Left ventricle myocardium inferior (tissue), 1 donor: ENCODE data around the gene NFIA. TPM values are rescaled to one million over a fixed set of nuclear protein-coding genes. Genes with fewer than 3 reads are reported as not detected.

Experiments used
- DNase-seq: peaks from one replicate; pipeline ENCODE4 v3.0.0-alpha.2; 2020
- H3K27ac ChIP-seq: fragments of 200-600 bp; replicated peaks from 2 replicates; pipeline ENCODE4 v1.8.0; 2021
- H3K27me3 ChIP-seq: fragments of 200-600 bp; 2 replicates; pipeline ENCODE4 v1.8.0; 2021; ENCODE audit warnings: low read depth
- H3K36me3 ChIP-seq: fragments of 200-600 bp; 2 replicates; pipeline ENCODE4 v1.8.0; 2021
- H3K4me1 ChIP-seq: fragments of 200-600 bp; 2 replicates; pipeline ENCODE4 v1.8.0; 2021
- H3K4me3 ChIP-seq: fragments of 200-600 bp; 2 replicates; pipeline ENCODE4 v1.8.0; 2021; ENCODE audit warnings: mild to moderate bottlenecking, moderate library complexity
- H3K9me3 ChIP-seq: fragments of 200-600 bp; replicated peaks from 2 replicates; pipeline ENCODE4 v1.8.0; 2021
- intact Hi-C: fragments of 100-400 bp; cut with micrococcal nuclease; formaldehyde crosslinking; loops from one replicate; pipeline ENCODE4 v1.11.0; 2022
- total RNA-seq: library from RNA; stranded (reverse); fragmentation: NEBNext Ultra II Directional; extraction: Animal tissue kit (Norgen Biotek cat#: 25700); gene quantifications from one replicate; pipeline ENCODE4 v1.2.1, GENCODE V29; 2021
- TF ChIP-seq, protein P1 (sequence below): fragments of 200-600 bp; IDR thresholded peaks from 2 replicates; pipeline ENCODE4 v1.8.0; 2021; ENCODE audit warnings: antibody characterized with exemption, mild to moderate bottlenecking, borderline replicate concordance
- donor health status: DM: no; HTN: yes; CAD: no; lungs with severe emphysema.

NFIA gene
- total RNA-seq, 1 donor from 2014 or later: 90.2 TPM

DNA sequence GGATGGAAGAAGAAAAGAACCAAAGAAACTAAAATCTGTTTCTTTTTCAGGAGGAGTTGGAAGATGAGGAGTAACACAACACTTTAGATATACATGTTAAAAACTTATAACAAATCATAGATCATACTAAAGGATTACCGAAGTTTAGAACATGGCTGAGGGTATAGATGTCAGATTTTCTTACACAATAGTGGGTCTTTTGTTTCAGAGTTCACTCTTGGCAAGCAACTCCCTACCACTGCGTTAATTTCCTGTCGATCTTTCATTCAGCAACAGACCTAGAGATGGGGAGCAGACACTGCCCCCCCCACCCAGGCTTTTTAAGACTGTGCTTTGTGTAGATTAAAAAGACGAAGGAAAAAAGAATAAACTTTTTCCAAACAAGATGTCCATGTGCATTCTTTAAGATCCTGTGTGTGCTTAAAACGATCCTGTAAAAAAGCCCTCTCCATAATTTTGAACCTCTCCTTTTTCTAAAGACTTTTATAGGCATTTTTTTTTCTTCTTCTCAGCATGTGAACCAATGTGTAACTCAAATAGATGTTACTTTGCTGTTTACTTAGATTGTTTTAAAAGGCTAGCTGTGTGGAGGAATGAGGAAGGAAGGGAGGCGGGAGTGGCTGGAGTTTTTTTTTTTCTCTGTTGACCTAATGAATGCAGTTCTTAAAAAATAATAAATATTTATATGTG, 50.4 kb downstream of the NFIA start:
- intact Hi-C loops: no loop called here
- H3K4me3 ChIP-seq: peak overlapping the region; percentile 38
- peak overlapping the region; percentile 74 for H3K27ac ChIP-seq
- H3K4me1 ChIP-seq: peaks cover 67% of the 10 kb centered on the region
- DNase-seq: no peak
- no peaks in the 10 kb centered on the region for H3K27me3 ChIP-seq
- TF ChIP-seq, protein P1, sequence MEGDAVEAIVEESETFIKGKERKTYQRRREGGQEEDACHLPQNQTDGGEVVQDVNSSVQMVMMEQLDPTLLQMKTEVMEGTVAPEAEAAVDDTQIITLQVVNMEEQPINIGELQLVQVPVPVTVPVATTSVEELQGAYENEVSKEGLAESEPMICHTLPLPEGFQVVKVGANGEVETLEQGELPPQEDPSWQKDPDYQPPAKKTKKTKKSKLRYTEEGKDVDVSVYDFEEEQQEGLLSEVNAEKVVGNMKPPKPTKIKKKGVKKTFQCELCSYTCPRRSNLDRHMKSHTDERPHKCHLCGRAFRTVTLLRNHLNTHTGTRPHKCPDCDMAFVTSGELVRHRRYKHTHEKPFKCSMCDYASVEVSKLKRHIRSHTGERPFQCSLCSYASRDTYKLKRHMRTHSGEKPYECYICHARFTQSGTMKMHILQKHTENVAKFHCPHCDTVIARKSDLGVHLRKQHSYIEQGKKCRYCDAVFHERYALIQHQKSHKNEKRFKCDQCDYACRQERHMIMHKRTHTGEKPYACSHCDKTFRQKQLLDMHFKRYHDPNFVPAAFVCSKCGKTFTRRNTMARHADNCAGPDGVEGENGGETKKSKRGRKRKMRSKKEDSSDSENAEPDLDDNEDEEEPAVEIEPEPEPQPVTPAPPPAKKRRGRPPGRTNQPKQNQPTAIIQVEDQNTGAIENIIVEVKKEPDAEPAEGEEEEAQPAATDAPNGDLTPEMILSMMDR: no peak
- H3K9me3 ChIP-seq: no peaks in the 10 kb centered on the region
- no peaks in the 10 kb centered on the region for H3K36me3 ChIP-seq

DNA sequence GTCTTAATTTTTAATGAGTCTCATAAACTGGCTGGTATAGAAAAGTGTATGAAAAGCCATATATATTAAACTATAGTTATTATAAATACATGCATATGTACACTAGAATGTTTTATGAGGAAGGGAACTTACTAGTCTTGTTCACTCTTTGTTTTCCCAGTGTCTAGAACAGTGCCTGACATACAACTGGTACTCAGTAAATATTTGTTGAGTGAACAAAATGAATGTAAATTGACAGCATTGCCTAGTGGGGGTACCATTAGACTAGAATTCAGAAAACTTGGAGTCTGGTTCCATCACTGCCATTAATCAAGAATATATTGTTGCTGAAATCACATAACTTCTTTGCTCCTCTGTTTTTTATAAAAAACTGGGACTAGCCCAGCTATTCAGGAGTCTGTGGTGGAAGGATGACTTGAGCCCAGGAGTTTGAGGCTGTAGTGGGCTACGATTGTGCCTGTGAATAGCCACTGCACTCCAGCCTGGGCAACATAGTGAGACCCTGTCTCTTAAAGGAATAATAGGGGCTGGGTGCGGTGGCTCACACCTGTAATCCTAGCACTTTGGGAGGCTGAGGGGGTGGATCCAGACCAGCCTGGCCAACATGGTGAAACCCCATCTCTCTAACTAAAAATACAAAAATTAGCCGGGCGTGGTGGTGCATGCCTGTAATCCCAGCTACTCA, 51.1 kb downstream of the NFIA start:
- Histone ChIP-seq H3K9me3 (no peaks in the 10 kb centered on the region), H3K36me3 (no peaks in the 10 kb centered on the region), H3K27ac (peak overlapping the region; percentile 74), H3K4me3 (no peak overlapping the region), H3K27me3 (no peaks in the 10 kb centered on the region), H3K4me1 (peaks cover 66% of the 10 kb centered on the region)
- intact Hi-C loops: no loop called here
- TF ChIP-seq, protein P1: no peak
- DNase-seq: no peak

DNA sequence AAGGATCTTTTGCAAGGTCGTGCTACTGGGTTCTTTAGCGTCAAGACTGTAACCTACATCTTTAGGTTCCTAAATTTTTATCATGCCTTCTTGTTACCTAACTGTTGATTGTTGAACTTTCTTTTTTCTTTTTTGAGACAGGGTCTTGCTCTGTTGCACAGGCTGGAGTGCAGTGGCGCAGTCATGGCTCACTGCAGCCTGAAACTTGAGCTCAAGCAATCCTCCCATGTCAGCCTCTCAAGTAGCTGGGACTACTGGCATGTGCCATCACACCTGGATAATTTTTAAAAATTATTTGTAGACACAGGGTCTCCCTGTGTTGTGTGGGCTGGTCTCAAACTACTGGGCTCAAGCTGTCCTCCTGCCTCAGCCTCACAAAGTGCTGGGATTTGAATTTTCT, 52.9 kb downstream of the NFIA start:
- Histone ChIP-seq H3K27me3 (no peaks in the 10 kb centered on the region), H3K9me3 (no peaks in the 10 kb centered on the region), H3K4me3 (no peak overlapping the region), H3K27ac (no peak overlapping the region), H3K36me3 (no peaks in the 10 kb centered on the region), H3K4me1 (peaks cover 78% of the 10 kb centered on the region)
- intact Hi-C loops: no loop called here
- no peak for DNase-seq
- TF ChIP-seq, protein P1: no peak

DNA sequence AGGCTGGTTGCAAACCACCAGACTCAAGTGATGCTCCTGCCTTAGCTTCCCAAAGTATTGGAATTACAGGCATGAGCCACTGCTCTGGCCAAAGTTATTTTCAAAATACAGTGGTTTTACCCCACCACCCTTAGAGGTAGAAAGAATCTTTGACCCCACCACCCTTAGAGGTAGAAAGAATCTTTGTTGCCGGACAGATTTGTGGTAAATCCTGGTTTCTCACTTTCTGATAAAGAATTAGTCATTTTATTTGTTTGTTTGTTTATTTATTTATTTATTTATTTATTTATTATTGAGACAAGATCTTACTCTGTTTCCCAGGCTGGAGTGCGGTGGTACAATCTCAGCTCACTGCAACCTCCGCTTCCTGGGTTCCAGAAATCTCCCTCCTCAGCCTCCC, 55.9 kb downstream of the NFIA start:
- intact Hi-C loops: no loop called here
- Histone ChIP-seq H3K27ac (no peak overlapping the region), H3K36me3 (no peaks in the 10 kb centered on the region), H3K4me3 (no peak overlapping the region), H3K27me3 (no peaks in the 10 kb centered on the region), H3K9me3 (no peaks in the 10 kb centered on the region), H3K4me1 (peaks cover 78% of the 10 kb centered on the region)
- DNase-seq: no peak
- TF ChIP-seq, protein P1: no peak

DNA sequence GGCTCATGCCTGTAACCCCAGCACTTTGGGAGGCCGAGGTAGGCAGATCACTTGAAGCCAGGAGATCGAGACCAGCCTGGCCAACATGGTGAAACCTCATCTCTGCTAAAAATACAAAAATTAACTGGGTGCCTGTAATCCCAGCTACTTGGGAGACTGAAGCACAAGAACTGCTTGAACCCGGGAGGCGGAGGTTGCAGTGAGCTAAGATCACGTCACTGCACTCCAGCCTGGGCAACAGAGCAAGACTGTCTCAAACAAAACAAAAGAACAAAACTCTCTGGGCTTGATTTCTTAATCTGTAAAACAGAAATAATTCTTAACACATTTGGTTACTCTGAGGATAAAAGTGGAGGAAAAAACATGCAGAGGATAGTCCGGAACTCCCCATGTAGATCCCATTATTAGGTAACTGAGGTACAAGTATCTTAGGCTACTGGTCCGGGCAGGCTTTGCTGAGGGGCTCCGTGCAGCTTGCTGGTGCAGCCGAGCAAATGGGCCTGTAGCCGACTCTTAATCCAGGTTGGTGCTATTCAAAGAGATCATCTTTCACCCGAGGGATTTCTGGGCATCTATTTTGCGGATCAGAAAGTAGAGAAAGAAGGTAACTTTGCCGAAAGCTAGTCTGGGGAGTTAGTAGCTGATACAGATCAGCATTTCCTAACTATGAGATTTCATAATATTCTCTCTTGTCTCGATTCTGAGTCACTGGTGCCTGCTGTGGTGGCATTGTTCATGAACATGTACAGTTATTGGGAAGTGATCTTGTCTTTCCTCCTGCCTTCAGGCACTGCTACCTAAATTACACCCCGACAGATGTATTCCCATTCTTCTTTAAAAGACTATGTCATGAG, 56.8 kb downstream of the NFIA start:
- peaks cover 81% of the 10 kb centered on the region for H3K4me1 ChIP-seq
- H3K27ac ChIP-seq: peak overlapping the region; percentile 39
- no peak overlapping the region for H3K4me3 ChIP-seq
- TF ChIP-seq, protein P1: no peak
- H3K27me3 ChIP-seq: no peaks in the 10 kb centered on the region
- no peak for DNase-seq
- no peaks in the 10 kb centered on the region for H3K36me3 ChIP-seq
- no peaks in the 10 kb centered on the region for H3K9me3 ChIP-seq
- intact Hi-C loops: no loop called here
